ENCODE measurements around the gene ARTN. TPM values are rescaled to one million over a fixed set of nuclear protein-coding genes. Genes with fewer than 3 reads are reported as not detected.

Gene ARTN
- polyA plus RNA-seq, 3 donors = 0.15 TPM; not detected in 2

DNA sequence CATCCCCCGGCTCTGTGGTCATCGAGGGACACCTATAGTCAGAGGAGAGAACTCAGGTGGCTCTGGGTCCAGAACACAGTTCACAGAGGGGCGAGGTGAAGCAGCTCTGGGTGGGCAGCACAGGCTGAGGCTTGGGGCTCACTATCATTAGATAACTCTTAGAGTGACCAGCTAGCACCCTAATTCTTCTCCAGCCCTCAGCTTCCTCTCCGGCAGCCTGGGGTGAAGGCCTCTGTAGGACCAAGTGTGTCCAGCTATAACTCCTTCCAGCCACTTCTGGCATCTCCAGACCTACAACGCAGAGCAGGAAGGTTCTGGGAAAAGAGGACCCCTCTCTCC is 1.4 kb downstream of the ARTN start:
- H3K4me3 ChIP-seq (replicated peaks in 1 of 3; ENCODE audit: low read depth in 2 of 3, low read length in 3 of 3) = no peak overlapping the region
- H3K79me2 ChIP-seq (ENCODE audit: insufficient read depth, low read length) = peaks cover 13% of the 10 kb centered on the region
- H3K36me3 ChIP-seq (replicated peaks in 1 of 2; ENCODE audit: control insufficient read depth in 1 of 2, insufficient read depth in 2 of 2, low read length in 2 of 2) = no peaks in the 10 kb centered on the region
- peaks cover 0 to 7% of the 10 kb centered on the region in 2 donors for H3K27me3 ChIP-seq (ENCODE audit: control insufficient read depth in 2 of 2, insufficient read depth in 2 of 2, low read length in 2 of 2)
- intact Hi-C loops (cut with micrococcal nuclease) = loop anchor here (1.0 to 10.0 kb wide), 3 partner anchors 172 to 400 kb away; partner anchors contain the start of gene PTPRF (in 1 of the 2)
- Mint-ChIP-seq H3K36me3 (peaks cover under 1 to 9% of the 10 kb centered on the region in 2 donors), H3K27ac (no peak overlapping the region), H3K4me1 (peaks cover 45% of the 10 kb centered on the region), H3K4me3 (no peak overlapping the region), H3K9me3 (no peaks in the 10 kb centered on the region), H3K27me3 (ENCODE audit: low read depth in 3 of 3) (peaks cover 6 to 25% (median 11%) of the 10 kb centered on the region in 3 donors)
- no peak overlapping the region for H3K27ac ChIP-seq (ENCODE audit: low read depth in 1 of 2, low read length in 2 of 2)
- no peak for DNase-seq
- H3K9me3 ChIP-seq (replicated peaks in 1 of 2; ENCODE audit: control insufficient read depth in 1 of 2, insufficient read depth in 1 of 2, low read length in 2 of 2) = no peaks in the 10 kb centered on the region
- H3K4me1 ChIP-seq (ENCODE audit: control insufficient read depth in 1 of 2, insufficient read depth in 2 of 2, low read length in 2 of 2) = peaks cover 35 to 39% of the 10 kb centered on the region in 2 donors
- H2AFZ ChIP-seq (ENCODE audit: insufficient read depth, low read depth, low read length, poor library complexity, severe bottlenecking) = peak overlapping the region; percentile 88
- 42% methylated on average over 4 of the region's 5 CpGs for WGBS (ENCODE audit: insufficient coverage)
- H4K20me1 ChIP-seq (ENCODE audit: insufficient read depth, low read length) = no peaks in the 10 kb centered on the region
- H3K4me2 ChIP-seq (replicated peaks; ENCODE audit: extremely low read depth, low read length, poor library complexity, severe bottlenecking) = peak overlapping the region; percentile 93
- H3K9ac ChIP-seq (ENCODE audit: insufficient read depth, low read length, poor library complexity, severe bottlenecking) = no peak overlapping the region
- TF ChIP-seq, protein P1, sequence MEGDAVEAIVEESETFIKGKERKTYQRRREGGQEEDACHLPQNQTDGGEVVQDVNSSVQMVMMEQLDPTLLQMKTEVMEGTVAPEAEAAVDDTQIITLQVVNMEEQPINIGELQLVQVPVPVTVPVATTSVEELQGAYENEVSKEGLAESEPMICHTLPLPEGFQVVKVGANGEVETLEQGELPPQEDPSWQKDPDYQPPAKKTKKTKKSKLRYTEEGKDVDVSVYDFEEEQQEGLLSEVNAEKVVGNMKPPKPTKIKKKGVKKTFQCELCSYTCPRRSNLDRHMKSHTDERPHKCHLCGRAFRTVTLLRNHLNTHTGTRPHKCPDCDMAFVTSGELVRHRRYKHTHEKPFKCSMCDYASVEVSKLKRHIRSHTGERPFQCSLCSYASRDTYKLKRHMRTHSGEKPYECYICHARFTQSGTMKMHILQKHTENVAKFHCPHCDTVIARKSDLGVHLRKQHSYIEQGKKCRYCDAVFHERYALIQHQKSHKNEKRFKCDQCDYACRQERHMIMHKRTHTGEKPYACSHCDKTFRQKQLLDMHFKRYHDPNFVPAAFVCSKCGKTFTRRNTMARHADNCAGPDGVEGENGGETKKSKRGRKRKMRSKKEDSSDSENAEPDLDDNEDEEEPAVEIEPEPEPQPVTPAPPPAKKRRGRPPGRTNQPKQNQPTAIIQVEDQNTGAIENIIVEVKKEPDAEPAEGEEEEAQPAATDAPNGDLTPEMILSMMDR (IDR thresholded peaks at IDR 0.05) = no peak

DNA sequence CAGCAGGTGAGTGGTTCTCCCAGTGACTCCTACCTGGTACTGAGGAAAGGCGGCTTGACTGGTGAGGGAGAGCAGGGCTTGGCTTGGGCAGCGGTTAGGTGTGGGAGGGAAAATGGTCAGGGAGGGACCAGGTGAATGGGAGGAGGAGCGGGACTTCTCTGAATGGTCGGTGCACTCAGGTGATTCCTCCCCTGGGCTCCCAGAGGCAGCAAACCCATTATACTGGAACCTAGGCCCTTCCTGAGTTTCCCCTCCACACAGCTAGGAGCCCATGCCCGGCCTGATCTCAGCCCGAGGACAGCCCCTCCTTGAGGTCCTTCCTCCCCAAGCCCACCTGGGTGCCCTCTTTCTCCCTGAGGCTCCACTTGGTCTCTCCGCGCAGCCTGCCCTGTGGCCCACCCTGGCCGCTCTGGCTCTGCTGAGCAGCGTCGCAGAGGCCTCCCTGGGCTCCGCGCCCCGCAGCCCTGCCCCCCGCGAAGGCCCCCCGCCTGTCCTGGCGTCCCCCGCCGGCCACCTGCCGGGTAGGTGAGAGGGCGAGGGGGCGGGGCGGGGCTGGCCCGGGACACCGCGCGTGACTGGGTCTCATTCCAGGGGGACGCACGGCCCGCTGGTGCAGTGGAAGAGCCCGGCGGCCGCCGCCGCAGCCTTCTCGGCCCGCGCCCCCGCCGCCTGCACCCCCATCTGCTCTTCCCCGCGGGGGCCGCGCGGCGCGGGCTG is 2.3 kb downstream of the ARTN start:
- intact Hi-C loops (cut with micrococcal nuclease) = loop anchor here in 1 of 2 donors (2.0 to 10.0 kb wide), 2 partner anchors 173 to 401 kb away; partner anchors contain the start of gene PTPRF
- no peaks in the 10 kb centered on the region for H3K9me3 Mint-ChIP-seq
- Histone ChIP-seq H3K4me2 (replicated peaks; ENCODE audit: extremely low read depth, low read length, poor library complexity, severe bottlenecking) (peak overlapping the region; percentile 86), H3K36me3 (replicated peaks in 1 of 2; ENCODE audit: control insufficient read depth in 1 of 2, insufficient read depth in 2 of 2, low read length in 2 of 2) (no peaks in the 10 kb centered on the region), H2AFZ (ENCODE audit: insufficient read depth, low read depth, low read length, poor library complexity, severe bottlenecking) (peak overlapping the region; percentile 75), H3K9ac (ENCODE audit: insufficient read depth, low read length, poor library complexity, severe bottlenecking) (no peak overlapping the region), H4K20me1 (ENCODE audit: insufficient read depth, low read length) (no peaks in the 10 kb centered on the region), H3K27me3 (ENCODE audit: control insufficient read depth in 2 of 2, insufficient read depth in 2 of 2, low read length in 2 of 2) (peaks cover 0 to 7% of the 10 kb centered on the region in 2 donors), H3K4me3 (replicated peaks in 1 of 3; ENCODE audit: low read depth in 2 of 3, low read length in 3 of 3) (peak overlapping the region in 2 of 3 experiments; percentile 9 to 68), H3K4me1 (ENCODE audit: control insufficient read depth in 1 of 2, insufficient read depth in 2 of 2, low read length in 2 of 2) (peaks cover 35 to 39% of the 10 kb centered on the region in 2 donors), H3K79me2 (ENCODE audit: insufficient read depth, low read length) (peaks cover 13% of the 10 kb centered on the region), H3K27ac (ENCODE audit: low read depth in 1 of 2, low read length in 2 of 2) (no peak overlapping the region), H3K9me3 (replicated peaks in 1 of 2; ENCODE audit: control insufficient read depth in 1 of 2, insufficient read depth in 1 of 2, low read length in 2 of 2) (no peaks in the 10 kb centered on the region)
- peaks cover 46% of the 10 kb centered on the region for H3K4me1 Mint-ChIP-seq
- no peak for DNase-seq
- no peak overlapping the region for H3K27ac Mint-ChIP-seq
- peak overlapping the region; percentile 58 to 63 for H3K4me3 Mint-ChIP-seq
- WGBS (ENCODE audit: insufficient coverage) = 6% methylated on average over 46 of the region's 48 CpGs
- peaks cover 6 to 25% (median 11%) of the 10 kb centered on the region in 3 donors for H3K27me3 Mint-ChIP-seq (ENCODE audit: low read depth in 3 of 3)
- peaks cover 0 to 9% of the 10 kb centered on the region in 2 donors for H3K36me3 Mint-ChIP-seq
- TF ChIP-seq, protein P1 (IDR thresholded peaks at IDR 0.05) = no peak

Measured in CD14-positive monocyte (primary cell).